Measurements from ENCODE around the gene TRIM27. TPM values are rescaled to one million over a fixed set of nuclear protein-coding genes. Genes with fewer than 3 reads are reported as not detected.
"Not testable (repeated sequence)": the region's sequence is repeated elsewhere in the genome, so short reads cannot be mapped to it uniquely, and the experiment has no call there.

TRIM27 gene
- total and polyA plus RNA-seq, 3 experiments from 2014 or later, result 61.6 to 69.2 (median 67.7) TPM

- H3K4me1 ChIP-seq (ENCODE audit: insufficient read depth, low read length), result peaks cover 20% of the 10 kb centered on the region
- DNase-seq, result no peak
- Mint-ChIP-seq H3K4me1 (peaks cover 27 to 36% (median 30%) of the 10 kb centered on the region in 3 donors), H3K9me3 (peaks cover 7 to 19% (median 13%) of the 10 kb centered on the region in 5 donors), H3K36me3 (peaks cover 0 to 11% (median 1%) of the 10 kb centered on the region in 3 donors), H3K4me3 (peak overlapping the region in 1 of 7 donors; percentile 91), H3K27ac (peak overlapping the region in 2 of 8 donors; percentile 66 to 96), H3K27me3 (peaks cover 6 to 16% of the 10 kb centered on the region in 2 donors)
- ChIA-PET POLR2A (no interaction called here), CTCF (interaction anchor here (1.2 to 8.3 kb wide), 4 partner anchors 11 to 156 kb away, joined by 4 to 73 read pairs (median 8); no protein-coding TSS in a partner anchor)
- no peaks in the 10 kb centered on the region for H3K36me3 ChIP-seq (ENCODE audit: insufficient read depth, low read length)
- no peaks in the 10 kb centered on the region for H3K27me3 ChIP-seq (ENCODE audit: insufficient read depth, low read length, poor library complexity, severe bottlenecking)
- H3K27ac ChIP-seq (ENCODE audit: low read depth, low read length), result no peak overlapping the region
- H3K9me3 ChIP-seq (ENCODE audit: low read length), result no peaks in the 10 kb centered on the region
- H3K4me3 ChIP-seq (ENCODE audit: low read length), result no peak overlapping the region
Measured at GRCh38 chr6:28860581-28860980, 63.2 kb downstream of the TRIM27 start.

GRCh38 chr6:28858963-28859362 is 64.8 kb downstream of the TRIM27 start:
- no peaks in the 10 kb centered on the region for H3K9me3 ChIP-seq (ENCODE audit: low read length)
- DNase-seq, result no peak

GRCh38 chr6:28856620-28857005 is 67.2 kb downstream of the TRIM27 start:
- Mint-ChIP-seq H3K36me3 (no peaks in the 10 kb centered on the region), H3K4me3 (no peak overlapping the region), H3K9me3 (peaks cover 2 to 9% (median 5%) of the 10 kb centered on the region in 5 donors), H3K4me1 (peaks cover 0 to 6% (median 4%) of the 10 kb centered on the region in 3 donors), H3K27ac (no peak overlapping the region), H3K27me3 (peaks cover 4 to 10% of the 10 kb centered on the region in 2 donors)
- Histone ChIP-seq H3K9me3 (ENCODE audit: low read length) (no peaks in the 10 kb centered on the region), H3K36me3 (ENCODE audit: insufficient read depth, low read length) (no peaks in the 10 kb centered on the region), H3K4me1 (ENCODE audit: insufficient read depth, low read length) (no peaks in the 10 kb centered on the region), H3K4me3 (ENCODE audit: low read length) (no peak overlapping the region), H3K27me3 (ENCODE audit: insufficient read depth, low read length, poor library complexity, severe bottlenecking) (no peaks in the 10 kb centered on the region), H3K27ac (ENCODE audit: low read depth, low read length) (no peak overlapping the region)
- ChIA-PET CTCF (no interaction called here), POLR2A (interaction anchor here (0.7 kb wide), 1 partner anchor 12 kb away, joined by 4 read pairs; no protein-coding TSS in a partner anchor)
- DNase-seq, result no peak

More at GRCh38 chr6:28858963-28859362, 64.8 kb downstream of the TRIM27 start:
- no peak overlapping the region for H3K27ac ChIP-seq (ENCODE audit: low read depth, low read length)
- peaks cover 15 to 22% (median 17%) of the 10 kb centered on the region in 3 donors for H3K4me1 Mint-ChIP-seq
- H3K36me3 ChIP-seq (ENCODE audit: insufficient read depth, low read length), result no peaks in the 10 kb centered on the region
- POLR2A ChIA-PET, result no interaction called here
- H3K9me3 Mint-ChIP-seq, result peaks cover 6 to 19% (median 13%) of the 10 kb centered on the region in 5 donors
- peaks cover 6 to 16% of the 10 kb centered on the region in 2 donors for H3K27me3 Mint-ChIP-seq
- H3K4me1 ChIP-seq (ENCODE audit: insufficient read depth, low read length), result peaks cover 8% of the 10 kb centered on the region
- CTCF ChIA-PET, result interaction anchor here (2.9 kb wide), 1 partner anchor 10 kb away, joined by 11 read pairs; no protein-coding TSS in a partner anchor
- no peak overlapping the region for H3K4me3 Mint-ChIP-seq
- H3K27me3 ChIP-seq (ENCODE audit: insufficient read depth, low read length, poor library complexity, severe bottlenecking), result no peaks in the 10 kb centered on the region
- H3K4me3 ChIP-seq (ENCODE audit: low read length), result no peak overlapping the region
- H3K36me3 Mint-ChIP-seq, result peaks cover 0 to 8% (median 0%) of the 10 kb centered on the region in 3 donors
- no peak overlapping the region for H3K27ac Mint-ChIP-seq

- H3K36me3 Mint-ChIP-seq; H3K36me3 ChIP-seq (ENCODE audit: insufficient read depth, low read length); CTCF ChIA-PET; H3K4me3 ChIP-seq (ENCODE audit: low read length); H3K4me1 ChIP-seq (ENCODE audit: insufficient read depth, low read length); H3K4me3 Mint-ChIP-seq; H3K27me3 ChIP-seq (ENCODE audit: insufficient read depth, low read length, poor library complexity, severe bottlenecking); H3K9me3 Mint-ChIP-seq; POLR2A ChIA-PET; H3K27ac Mint-ChIP-seq; H3K4me1 Mint-ChIP-seq; H3K27ac ChIP-seq (ENCODE audit: low read depth, low read length); H3K9me3 ChIP-seq (ENCODE audit: low read length); DNase-seq: not testable (repeated sequence)
- peaks cover 10 to 16% of the 10 kb centered on the region in 2 donors for H3K27me3 Mint-ChIP-seq
Measured at GRCh38 chr6:28854405-28854804, 69.4 kb downstream of the TRIM27 start.

Other genes with a start within 250 kb of the TRIM27 start
- under 1 TPM; 0.66 to 0.73 TPM for gene ZNF311, start 81.3 kb upstream of the TRIM27 start, total RNA-seq
- not detected for gene ZNF311, start 81.3 kb upstream of the TRIM27 start, polyA plus RNA-seq
- gene OR2W1, start 121.2 kb upstream of the TRIM27 start, total RNA-seq, result not detected
- gene OR2W1, start 121.2 kb upstream of the TRIM27 start, polyA plus RNA-seq, result not detected
- not detected for gene OR2B3, start 163.3 kb upstream of the TRIM27 start, total RNA-seq
- gene OR2B3, start 163.3 kb upstream of the TRIM27 start, polyA plus RNA-seq, result not detected
- gene OR2J1, start 175.5 kb upstream of the TRIM27 start, total RNA-seq, result not detected
- gene OR2J1, start 175.5 kb upstream of the TRIM27 start, polyA plus RNA-seq, result not detected
- not detected for gene OR2J3, start 184.1 kb upstream of the TRIM27 start, total RNA-seq
- not detected for gene OR2J3, start 184.1 kb upstream of the TRIM27 start, polyA plus RNA-seq
- gene OR2J2, start 246.9 kb upstream of the TRIM27 start, total RNA-seq, result not detected
- not detected for gene OR2J2, start 246.9 kb upstream of the TRIM27 start, polyA plus RNA-seq